GM21528 (cell line): ENCODE data around the gene SETBP1.

Source experiments
- ATAC-seq: cut with Tn5 transposase; IDR thresholded peaks from one replicate; pipeline ENCODE4 v1.9.1; 2021; ENCODE audit warnings: mild to moderate bottlenecking, moderate library complexity; ENCODE audit not compliant: unreplicated experiment, low FRiP score

SETBP1 gene

DNA sequence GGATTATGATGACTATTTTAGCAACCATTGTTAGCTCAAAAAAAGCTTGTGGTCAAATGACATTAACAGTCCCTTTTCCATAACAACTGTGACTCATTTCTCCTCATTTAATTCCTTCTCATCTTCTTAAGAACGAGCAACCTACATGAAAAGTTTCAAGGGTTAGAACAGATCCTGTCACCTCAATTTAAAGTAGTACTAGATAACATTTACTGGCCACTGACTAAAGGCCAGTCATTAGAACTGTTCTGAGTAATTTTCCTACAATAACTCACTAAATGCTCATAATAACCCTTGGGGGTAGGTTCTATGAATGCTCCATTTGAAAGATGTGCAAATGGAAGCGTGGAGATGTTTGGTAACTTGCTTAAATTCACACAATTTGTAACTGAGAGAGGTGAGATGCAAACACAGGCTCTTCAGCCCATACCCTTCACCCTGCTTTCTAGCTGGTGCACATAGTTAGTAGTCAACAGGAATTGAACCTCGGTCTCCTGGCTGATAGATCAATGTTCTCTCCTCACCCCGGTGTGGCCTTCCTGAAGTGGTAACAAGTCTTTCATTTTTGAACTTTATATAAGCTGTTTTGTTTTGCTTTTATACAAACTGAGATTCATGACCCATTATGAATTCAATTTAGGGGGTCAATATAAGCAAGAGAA, 212.5 kb downstream of the SETBP1 start:
- no peak for ATAC-seq

DNA sequence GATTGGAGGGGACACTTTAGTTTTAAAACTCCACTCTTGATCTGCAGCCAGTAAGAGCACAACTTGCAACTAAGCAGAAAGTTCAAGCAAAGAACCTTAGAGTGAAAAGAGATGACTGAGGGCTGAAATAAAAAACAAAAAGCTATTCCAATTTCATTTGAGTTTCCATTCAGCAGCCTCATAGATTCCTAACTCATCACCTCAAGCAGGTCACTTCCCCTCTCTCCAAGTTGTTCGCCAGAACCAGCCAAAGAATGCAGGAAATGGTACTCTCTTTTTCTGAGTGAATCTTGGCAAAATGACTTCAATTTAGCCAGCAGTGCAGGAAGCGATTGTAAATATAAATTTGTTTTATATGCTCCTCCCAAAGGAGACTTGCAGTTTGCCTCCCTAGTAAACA, 213.3 kb downstream of the SETBP1 start:
- no peak for ATAC-seq

DNA sequence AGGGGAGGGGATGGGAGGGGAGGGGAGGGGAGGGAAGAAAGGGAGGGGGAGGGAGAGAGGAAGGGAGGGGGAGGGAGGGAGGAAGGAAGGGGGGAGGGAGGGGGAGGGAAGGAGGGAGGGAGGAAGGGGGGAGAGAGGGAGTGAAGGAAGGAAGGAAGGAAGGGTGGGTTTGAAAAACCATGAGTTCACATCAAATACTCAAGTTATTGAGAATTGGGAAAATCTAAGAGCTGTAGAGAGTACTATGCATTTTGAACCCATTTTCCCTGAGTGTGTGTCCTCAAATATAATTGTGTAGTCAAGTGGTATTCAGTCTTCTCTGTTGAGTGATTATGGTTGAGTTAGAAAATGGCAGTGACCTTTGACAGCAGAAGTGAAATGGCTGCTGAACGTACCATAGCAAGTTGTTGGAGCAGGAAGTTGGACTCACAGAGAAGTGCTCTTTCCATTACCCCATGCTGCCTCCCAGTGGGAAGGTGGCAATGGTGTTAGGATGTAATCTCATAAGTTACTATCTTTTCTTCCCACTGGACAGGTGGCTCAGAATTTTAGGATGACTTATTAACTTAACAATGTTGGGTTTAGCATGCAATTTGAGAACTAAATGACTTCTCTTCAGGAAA, 214.6 kb downstream of the SETBP1 start:
- ATAC-seq = peak; percentile 74

DNA sequence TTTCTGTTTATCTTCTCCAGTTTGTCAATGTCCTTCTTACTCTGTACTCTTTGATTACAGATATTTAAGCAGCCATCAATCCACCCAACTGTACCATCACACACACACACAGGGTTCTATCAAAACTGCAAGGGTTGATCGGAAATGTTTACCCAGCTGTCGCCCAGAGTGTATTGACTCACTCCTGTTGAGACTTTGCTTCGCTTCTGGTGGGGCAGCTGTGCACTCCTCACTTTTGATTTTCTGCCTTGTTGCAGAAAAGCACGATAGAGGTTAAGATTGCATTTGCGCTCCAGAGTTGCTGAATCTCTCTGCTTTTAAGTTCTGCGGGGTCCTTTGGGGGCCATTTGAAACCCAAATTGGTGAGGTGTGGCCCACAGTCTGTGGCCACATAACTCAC, 216.2 kb downstream of the SETBP1 start:
- no peak for ATAC-seq

DNA sequence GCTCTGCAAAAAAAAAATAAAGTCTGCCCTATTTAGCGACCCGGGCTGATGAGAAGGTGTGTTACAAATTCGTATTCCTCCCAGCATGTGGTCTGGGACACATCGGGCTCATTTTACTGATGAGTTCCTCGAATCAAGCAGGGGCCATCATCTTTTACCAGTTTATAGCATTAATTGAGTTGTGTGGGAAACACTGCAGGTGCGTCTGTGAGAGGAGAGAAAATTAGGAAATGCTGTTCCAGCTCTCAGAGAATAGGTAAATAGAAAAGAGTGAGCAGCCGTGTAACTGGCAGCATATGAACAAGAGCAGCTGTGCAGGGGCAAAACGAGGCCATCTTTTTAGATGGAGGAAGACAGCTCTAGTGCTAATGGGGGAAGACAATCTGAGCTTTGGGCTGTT, 216.7 kb downstream of the SETBP1 start:
- ATAC-seq = no peak

DNA sequence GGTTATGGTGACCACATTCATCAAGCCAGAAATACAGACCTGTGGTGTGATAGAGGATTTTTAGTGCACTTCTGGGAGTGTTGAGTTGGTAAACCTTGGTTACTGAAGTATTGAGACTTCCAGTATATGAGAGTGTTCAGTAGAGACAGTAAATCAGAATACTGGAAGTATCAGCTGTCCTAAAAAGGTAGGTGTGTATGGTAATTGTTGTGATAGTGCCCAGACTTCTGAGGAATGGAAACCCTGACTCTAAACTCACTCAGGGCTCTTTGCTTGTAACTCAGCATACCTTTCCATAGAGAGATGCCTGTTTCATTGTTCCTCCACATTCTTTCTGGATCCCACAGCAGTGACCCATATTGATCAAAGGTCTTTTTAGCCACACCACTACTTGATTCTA, 217.1 kb downstream of the SETBP1 start:
- ATAC-seq = no peak

DNA sequence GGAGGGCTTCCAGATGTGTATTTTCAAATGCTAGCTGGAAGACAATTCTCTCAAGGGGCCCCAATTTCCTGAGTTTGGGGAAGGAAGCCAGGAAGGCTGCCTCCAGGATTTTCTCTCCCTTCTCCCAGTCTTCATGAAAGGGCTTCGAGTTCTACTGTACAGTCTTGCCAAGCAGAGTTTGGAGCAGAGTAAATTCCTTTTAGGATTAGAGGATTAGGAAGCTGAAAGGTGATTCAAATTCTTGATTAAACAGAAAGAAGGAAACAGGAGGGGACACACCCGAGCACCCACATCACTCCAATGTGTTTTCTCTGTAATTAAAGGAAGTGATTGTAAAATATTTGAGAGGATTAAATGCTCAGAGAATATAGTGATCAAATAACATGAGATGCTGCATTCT, 217.8 kb downstream of the SETBP1 start:
- ATAC-seq = no peak

DNA sequence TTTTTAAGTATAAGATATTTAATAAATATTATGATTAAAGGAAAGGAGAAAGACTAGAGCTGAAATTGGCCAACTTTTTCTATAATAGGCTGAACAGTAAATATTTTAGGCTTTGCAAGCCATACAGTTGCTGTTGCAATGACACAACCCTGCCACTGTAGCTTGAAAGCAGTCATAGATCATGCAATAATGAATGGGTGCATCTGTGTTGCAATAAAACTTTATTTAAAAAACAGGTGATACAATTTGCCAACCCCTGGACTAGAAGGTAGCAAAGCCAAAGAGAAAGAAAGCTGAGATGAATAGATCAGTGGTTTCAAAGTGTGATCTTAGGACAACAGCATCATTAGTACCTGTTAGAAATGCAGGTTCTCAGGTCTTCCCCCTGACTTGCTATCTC, 219.1 kb downstream of the SETBP1 start:
- ATAC-seq = no peak

DNA sequence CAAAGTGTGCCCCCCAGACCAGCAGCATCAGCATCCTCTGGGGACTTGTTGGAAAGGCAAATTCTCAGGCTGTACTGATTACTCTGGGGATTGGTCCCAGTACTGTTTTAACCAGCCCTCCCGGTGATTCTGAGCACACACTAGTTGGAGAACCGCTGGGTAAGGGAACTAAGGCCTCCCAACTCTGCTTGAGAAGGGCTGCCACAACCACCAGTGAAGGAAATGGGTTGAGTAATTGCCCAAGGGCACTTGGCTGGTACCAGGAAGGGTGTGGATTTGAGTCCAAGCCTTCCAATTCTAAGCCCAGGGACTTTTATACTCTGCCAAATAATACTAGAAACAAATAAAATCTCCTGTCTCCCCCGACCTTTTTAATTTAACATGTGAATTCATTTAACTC, 219.9 kb downstream of the SETBP1 start:
- no peak for ATAC-seq

DNA sequence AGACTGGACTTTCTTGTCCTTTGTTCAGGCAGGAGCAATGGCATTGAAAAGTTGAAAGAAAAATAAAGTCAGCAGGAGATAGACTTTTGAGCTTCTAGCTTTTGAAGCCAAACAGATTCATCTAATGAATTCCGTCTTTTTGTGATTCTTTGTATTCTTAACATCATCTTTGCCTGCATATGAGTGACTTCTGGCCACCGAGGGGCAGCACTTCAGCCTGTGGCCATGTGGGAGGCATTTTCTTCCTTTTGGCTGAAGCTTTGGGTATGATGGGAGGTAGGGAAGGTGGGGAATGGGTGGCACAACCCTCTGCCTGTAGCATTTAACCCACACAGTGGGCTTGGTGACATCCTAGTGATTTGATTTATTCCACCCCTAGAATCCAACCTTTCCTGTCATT, 220.6 kb downstream of the SETBP1 start:
- no peak for ATAC-seq

DNA sequence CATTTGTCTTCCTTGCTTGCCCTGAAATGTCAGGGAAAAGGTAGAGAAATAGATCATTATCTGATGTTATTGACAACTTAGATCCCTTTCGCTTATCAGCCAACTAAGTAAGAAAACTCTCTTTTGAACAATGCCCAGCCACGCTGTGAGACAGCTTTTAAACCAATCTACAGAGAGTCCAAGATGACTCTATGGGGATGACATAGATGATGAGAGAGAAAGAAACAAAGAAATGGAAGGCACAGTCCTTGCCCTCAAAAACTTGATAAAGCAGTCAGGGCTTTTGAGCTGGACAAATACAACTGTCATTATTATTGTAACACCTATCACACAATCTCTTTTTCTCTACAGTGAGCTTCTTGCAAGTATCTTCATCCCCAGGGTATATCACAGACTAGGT, 222.6 kb downstream of the SETBP1 start:
- ATAC-seq = no peak

DNA sequence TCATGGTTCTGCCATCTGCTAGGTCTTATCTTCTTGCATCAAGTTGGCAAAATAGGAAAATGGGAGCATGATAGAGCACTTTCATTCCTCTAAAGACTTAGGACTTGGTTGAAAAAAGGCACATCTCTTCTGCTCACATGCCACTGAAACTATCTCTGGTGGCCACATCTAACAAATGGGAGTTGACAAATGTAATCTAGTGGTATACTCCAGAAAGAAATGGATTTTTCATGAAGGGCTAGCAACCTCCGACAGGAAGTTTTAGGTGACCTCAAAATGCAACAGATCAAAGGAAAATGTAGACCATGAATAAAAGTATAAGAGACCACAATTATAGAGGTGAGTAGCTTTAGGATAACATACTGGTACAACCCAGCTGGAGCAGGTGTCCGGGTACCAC, 224.1 kb downstream of the SETBP1 start:
- no peak for ATAC-seq

DNA sequence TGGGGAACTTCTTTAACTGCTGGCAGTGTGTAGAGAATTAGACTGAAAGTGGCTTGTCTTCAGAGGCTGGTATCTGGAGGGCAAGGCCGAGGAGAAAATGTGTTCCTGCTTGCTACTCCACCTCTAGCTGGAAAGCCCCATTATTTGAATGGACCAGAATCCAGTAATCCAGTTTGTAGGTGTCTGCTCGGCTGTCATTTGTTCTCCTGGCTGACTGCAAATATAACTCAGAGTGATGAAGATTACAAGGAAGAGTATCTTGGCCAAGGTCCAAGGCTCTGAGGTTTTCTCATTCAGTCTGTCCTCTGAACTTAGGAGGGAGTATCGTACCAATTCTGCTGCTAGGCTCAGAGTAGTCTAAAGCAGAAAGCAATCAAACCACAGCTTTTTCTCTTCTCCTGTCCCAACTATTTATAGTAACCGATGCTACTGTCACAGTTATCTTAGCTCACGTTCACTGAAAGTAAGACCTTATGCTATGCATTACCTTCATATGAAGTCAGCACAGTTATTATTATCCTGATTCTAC, 228.6 kb downstream of the SETBP1 start:
- peak; percentile 94 for ATAC-seq

DNA sequence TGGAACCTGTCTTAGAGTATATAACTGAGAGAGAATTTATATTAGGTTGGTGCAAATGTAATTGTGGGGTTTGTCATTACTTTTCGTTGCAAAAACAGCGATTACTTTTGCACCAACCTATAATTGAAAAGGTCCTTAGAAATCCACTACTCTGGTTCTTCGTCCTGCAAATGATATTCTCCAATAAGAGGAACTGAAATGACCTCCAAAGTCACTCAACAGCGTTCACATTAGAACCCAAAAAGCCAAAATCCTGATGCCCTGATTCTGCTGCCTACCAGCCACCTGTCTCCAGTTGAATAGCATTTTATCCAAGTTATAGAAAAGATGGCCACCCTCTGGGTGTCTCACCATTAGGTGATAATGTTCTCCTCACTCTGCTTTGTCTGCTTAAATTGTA, 230.6 kb downstream of the SETBP1 start:
- ATAC-seq = no peak

DNA sequence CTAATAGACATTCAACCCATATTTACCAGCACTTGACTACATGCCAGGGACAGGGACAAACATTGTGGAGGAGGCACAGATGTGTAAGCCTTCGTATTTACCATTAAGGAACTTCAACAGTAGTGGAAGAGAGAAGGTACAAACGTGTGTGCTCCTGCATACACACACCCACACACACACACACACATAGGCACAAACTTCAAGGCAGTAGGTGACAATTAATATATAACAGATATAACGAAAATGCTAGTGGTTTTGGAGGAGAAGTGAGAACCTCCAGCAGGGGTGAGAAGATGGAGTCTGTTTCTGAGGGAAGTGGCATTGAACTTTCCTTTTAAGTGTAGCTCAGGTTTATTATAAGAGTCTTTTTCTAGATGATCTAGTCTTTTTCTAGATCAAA, 231.1 kb downstream of the SETBP1 start:
- ATAC-seq = peak; percentile 36

DNA sequence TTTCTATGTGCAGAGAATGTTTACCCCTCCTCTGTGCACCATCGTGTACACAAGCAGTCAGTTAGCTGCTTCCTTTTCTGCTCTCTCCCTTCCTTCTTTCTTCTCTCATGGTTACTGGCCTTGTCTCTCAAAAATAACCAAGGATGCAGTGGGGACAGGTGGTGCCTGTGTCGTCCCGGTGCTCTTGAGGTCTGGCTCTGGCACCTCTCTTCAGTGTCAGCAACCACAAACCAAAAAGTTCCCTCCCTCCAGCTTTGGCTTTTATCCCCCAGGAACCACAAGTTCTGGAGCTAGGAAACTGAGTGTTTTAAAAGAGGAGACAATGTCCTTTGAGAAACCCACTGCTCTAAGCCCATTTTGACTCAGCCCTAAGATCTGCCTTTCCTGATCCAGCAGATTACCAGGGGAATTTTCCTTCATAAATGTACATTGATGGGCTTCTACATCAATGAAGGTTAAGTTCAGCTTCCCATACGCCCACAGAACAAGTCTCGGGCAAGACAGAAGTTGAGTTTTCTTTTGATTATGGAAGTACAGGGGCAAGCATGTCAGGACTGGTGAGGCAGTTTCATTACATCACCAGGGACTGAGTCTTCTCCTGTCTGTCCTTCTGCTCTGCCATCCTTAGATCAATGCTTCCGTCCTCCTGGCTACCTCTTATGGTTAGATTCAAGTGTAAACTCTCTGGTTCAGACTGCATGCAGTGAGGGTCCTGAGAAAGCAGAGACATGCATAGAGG, 232.2 kb downstream of the SETBP1 start:
- no peak for ATAC-seq

DNA sequence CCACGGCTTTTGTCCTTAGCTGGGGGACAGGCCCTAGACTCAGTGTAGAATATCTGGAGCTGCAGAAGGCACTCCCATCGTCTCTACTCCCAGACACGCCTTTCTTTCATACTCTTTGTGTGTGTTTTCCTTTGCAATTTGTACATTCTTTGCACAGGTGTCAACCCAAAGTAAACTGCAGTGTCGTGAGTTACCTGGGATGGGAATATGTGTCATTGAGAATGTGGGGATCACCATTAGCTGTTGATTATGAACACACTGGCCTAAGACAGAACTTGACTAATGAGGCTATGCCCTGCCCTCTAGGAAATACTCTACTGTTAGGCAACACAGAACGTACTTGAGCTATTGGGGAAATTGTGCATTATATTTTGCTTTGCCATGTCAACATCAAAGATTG, 233.3 kb downstream of the SETBP1 start:
- ATAC-seq = no peak

DNA sequence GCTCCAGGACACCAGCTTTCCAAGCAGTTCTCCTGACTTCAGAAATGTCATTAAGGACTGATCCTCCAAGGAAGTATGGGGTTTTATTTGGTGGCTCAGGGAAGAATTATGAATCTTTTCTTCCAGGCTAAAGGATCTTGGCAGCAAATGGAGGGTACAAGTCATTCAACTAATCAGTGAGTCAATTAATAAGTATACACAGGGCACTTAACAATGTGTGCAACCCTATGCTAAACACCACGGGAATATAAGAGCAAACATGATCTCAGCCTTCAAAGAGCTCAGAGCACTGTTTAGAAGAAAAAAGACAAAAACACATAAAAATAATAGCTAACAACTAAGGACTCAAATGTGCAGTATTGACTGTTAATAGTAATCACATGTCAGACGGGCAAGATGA, 234.5 kb downstream of the SETBP1 start:
- ATAC-seq = no peak

DNA sequence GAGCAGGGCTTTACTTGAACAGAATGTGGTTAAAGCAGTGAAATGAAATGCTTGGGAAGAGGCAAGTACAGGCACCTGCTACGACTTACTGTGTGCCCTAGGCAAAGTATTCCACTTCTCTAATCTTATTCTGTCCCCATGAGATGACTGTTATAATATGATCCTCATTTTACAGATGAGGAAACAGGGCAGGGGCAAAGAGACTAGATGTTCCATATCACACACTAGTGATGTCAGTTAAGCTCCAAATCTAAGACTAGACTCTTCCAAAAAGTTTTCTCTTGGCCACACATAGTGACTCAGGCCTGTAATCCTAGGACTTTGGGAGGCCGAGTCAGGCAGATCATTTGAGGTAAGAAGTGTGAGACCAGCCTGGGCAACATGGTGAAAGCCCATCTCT, 235.0 kb downstream of the SETBP1 start:
- no peak for ATAC-seq

DNA sequence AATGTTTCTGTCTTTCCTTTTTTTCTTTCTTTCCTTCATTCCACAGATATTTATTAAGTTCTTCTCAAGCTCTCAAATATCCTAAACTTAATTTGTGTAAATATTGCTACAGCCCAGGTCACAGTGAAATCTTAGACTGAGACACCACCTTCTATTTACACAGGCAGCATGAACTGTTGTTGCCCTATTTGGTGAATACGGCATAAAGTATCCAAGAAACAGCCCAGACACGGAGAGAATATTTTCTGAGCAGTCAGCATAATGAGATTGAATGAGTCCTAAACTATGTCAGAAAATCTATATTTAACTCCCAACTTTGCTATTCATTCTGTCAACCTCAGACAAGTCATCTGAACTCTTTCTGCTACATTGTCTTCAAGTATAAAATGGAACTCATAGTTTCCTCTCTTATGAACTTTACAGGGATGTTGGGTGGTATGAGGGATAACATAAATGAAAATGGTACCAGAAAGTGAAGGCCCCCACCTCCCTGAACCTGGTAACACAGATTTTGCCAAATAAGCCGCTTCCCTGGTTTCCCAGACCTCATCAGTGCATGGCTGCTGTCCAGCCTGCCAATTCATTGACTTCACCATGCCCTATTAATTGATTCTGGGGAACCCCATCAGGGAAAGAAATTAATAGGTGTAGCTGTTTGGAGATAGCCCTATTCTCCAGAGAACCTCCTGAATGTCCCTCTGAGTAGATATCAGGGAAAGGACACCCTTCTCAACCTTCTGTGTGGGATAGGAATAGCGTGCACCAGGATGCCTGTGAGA, 235.9 kb downstream of the SETBP1 start:
- ATAC-seq = no peak
